Smooth muscle cell (in vitro differentiated cells): ENCODE data around the gene EYS. TPM values are rescaled to one million over a fixed set of nuclear protein-coding genes. Genes with fewer than 3 reads are reported as not detected.

Experiments
- DNase-seq: peaks from one replicate; lab custom pipeline; 2025; ENCODE audit not compliant: unreplicated experiment; lab: John Stamatoyannopoulos, UW
- H2AFZ ChIP-seq: fragments of 200-600 bp; sonication (generic); 2 replicates; pipeline ENCODE4 v1.6.0; 2016; ENCODE audit warnings: antibody characterized with exemption, low read depth, mild to moderate bottlenecking
- H3F3A ChIP-seq: fragments of 200-600 bp; sonication (generic); 2 replicates; pipeline ENCODE4 v1.6.0; 2017; ENCODE audit warnings: antibody characterized with exemption, low read depth
- H3K27ac ChIP-seq: fragments of 200-600 bp; sonication (generic); 2 replicates; pipeline ENCODE4 v1.5.1; 2016; ENCODE audit warnings: low read depth, mild to moderate bottlenecking
- H3K27me3 ChIP-seq: fragments of 200-600 bp; sonication (generic); 2 replicates; pipeline ENCODE4 v1.6.1; 2016; ENCODE audit warnings: low read depth, mild to moderate bottlenecking
- H3K36me3 ChIP-seq: fragments of 200-600 bp; sonication (generic); 2 replicates; pipeline ENCODE4 v1.5.1; 2016; ENCODE audit warnings: low read depth
- H3K4me1 ChIP-seq: fragments of 200-600 bp; sonication (generic); 2 replicates; pipeline ENCODE4 v1.5.1; 2016; ENCODE audit warnings: low read depth
- H3K4me2 ChIP-seq: fragments of 200-600 bp; sonication (generic); 2 replicates; pipeline ENCODE4 v1.6.0; 2016; ENCODE audit warnings: mild to moderate bottlenecking
- H3K4me3 ChIP-seq: fragments of 200-600 bp; sonication (generic); 2 replicates; pipeline ENCODE4 v1.5.1; 2016; ENCODE audit warnings: mild to moderate bottlenecking
- H3K79me2 ChIP-seq: fragments of 200-600 bp; sonication (generic); 2 replicates; pipeline ENCODE4 v1.6.0; 2016; ENCODE audit warnings: low read depth, mild to moderate bottlenecking
- H3K9ac ChIP-seq: fragments of 200-600 bp; sonication (generic); 2 replicates; pipeline ENCODE4 v1.6.0; 2016; ENCODE audit warnings: low read depth
- H3K9me3 ChIP-seq: fragments of 200-600 bp; sonication (generic); replicated peaks from 2 replicates; pipeline ENCODE4 v1.5.1; 2016; ENCODE audit warnings: low read depth
- H4K20me1 ChIP-seq: fragments of 200-600 bp; sonication (generic); 2 replicates; pipeline ENCODE4 v1.6.0; 2016; ENCODE audit warnings: low read depth
- CTCF ChIP-seq: fragments of 200-600 bp; sonication (generic); IDR thresholded peaks from 2 replicates; pipeline ENCODE4 v1.5.1; 2017; ENCODE audit warnings: borderline replicate concordance, mild to moderate bottlenecking, antibody characterized with exemption; ENCODE audit not compliant: insufficient read depth, poor library complexity, severe bottlenecking
- WGBS: methylation state at CpG from one replicate; pipeline ENCODE4 v1.1.7; 2016; ENCODE audit warnings: low lambda C conversion rate; 5-methylcytosine and 5-hydroxymethylcytosine counted together
- polyA plus RNA-seq: library from polyadenylated mRNA; unstranded; fragments of >200 nt; fragmentation: Nextera tagmentation; extraction: Ambion mirVana; gene quantifications from 2 replicates; pipeline ENCODE4 v1.2.1, GENCODE V29; 2016
- total RNA-seq: library from RNA; depleted of rRNA; stranded (reverse); fragments of >200 nt; gene quantifications from 2 replicates; pipeline ENCODE4 v1.2.3, GENCODE V29; 2014

Gene EYS
- total and polyA plus RNA-seq, 2 experiments from 2014 or later = 0.07 to 0.18 TPM

- Histone ChIP-seq H3K9ac (peak overlapping the region; percentile 91), H3K4me3 (peak overlapping the region; percentile 39), H3K9me3 (no peaks in the 10 kb centered on the region), H4K20me1 (no peaks in the 10 kb centered on the region), H3F3A (peaks cover 22% of the 10 kb centered on the region), H3K4me1 (peaks cover 28% of the 10 kb centered on the region), H3K27me3 (no peaks in the 10 kb centered on the region), H3K36me3 (no peaks in the 10 kb centered on the region), H3K79me2 (peaks cover 8% of the 10 kb centered on the region), H3K27ac (peak overlapping the region; percentile 99), H2AFZ (peak overlapping the region; percentile 46), H3K4me2 (peak overlapping the region; percentile 83)
- 45% methylated on average over 2 of the region's 2 CpGs for WGBS
- TF ChIP-seq CTCF = no peak
- DNase-seq = no peak
These were observed 1900.5 kb downstream of the EYS start for GRCh38 chr6:63806573-63806913.

GRCh38 chr6:63805808-63806572 is 1901.0 kb downstream of the EYS start:
- 1% methylated on average over 5 of the region's 5 CpGs for WGBS
- peak overlapping the region; percentile 91 for H3K9ac ChIP-seq

GRCh38 chr6:63805345-63805744 is 1901.7 kb downstream of the EYS start:
- no peak for DNase-seq
- H3F3A ChIP-seq = peaks cover 22% of the 10 kb centered on the region
- H3K9ac ChIP-seq = peak overlapping the region; percentile 91
- H3K27ac ChIP-seq = peak overlapping the region; percentile 99
- WGBS = 28% methylated on average over 3 of the region's 3 CpGs
- no peak overlapping the region for H2AFZ ChIP-seq
- no peaks in the 10 kb centered on the region for H3K9me3 ChIP-seq
- H3K4me2 ChIP-seq = peak overlapping the region; percentile 83
- H3K4me1 ChIP-seq = peaks cover 28% of the 10 kb centered on the region
- no peaks in the 10 kb centered on the region for H4K20me1 ChIP-seq
- no peaks in the 10 kb centered on the region for H3K27me3 ChIP-seq
- TF ChIP-seq CTCF = no peak
- peaks cover 8% of the 10 kb centered on the region for H3K79me2 ChIP-seq
- peak overlapping the region; percentile 39 for H3K4me3 ChIP-seq
- H3K36me3 ChIP-seq = no peaks in the 10 kb centered on the region

More at GRCh38 chr6:63805808-63806572, 1901.0 kb downstream of the EYS start:
- H3K9me3 ChIP-seq = no peaks in the 10 kb centered on the region
- H3K4me1 ChIP-seq = peaks cover 28% of the 10 kb centered on the region
- H3K27me3 ChIP-seq = no peaks in the 10 kb centered on the region
- H3K79me2 ChIP-seq = peaks cover 8% of the 10 kb centered on the region
- H3F3A ChIP-seq = peaks cover 22% of the 10 kb centered on the region
- no peak for TF ChIP-seq CTCF
- H4K20me1 ChIP-seq = no peaks in the 10 kb centered on the region
- no peak for DNase-seq
- peak overlapping the region; percentile 99 for H3K27ac ChIP-seq
- H3K4me2 ChIP-seq = peak overlapping the region; percentile 83
- H3K36me3 ChIP-seq = no peaks in the 10 kb centered on the region
- no peak overlapping the region for H2AFZ ChIP-seq
- H3K4me3 ChIP-seq = peak overlapping the region; percentile 39
